Measurements from ENCODE around the gene MTARC2. TPM values are rescaled to one million over a fixed set of nuclear protein-coding genes. Genes with fewer than 3 reads are reported as not detected.

Gene MTARC2
- polyA plus RNA-seq, 1 experiment, result 2.9 TPM

DNA sequence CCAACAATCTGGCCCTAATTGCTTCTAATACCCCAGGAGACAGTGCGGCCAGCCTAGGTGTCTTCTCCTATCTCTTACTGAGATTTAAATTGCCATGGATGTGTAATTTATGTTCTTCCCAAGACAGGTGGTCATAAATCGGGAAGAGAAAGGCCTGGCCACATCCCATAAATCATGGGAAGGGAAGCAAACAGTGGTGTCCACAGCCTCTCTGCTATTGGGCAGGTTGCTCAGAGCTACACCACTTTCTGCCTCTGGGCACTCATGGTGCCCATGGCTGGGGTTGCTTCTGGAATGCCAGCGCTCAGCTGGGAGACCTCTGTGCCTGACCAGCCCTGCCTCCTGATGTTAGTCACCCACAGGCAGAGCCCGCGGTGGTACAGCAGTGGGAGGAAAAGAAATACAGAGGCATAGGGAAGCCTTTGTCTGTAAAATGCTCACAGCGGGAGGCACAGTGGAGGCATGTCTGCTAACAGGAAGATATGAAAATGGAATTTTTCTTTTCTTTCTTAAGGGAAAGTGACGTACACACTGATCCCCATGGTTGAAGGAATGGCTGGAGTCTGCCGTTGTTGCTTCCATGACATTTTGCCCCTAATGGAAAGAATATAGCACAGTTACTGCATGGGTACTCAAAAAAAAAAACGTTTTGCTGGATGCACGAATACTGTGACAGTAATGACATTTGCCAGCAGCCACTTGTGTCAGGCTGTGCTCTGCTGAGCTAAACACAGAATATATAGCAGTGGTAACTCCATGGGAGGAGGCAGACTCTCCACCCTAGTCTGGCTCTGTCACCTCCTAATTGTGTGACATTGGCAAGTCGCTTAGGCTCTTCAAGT, 60.4 kb downstream of the MTARC2 start:
- no peak for DNase-seq (ENCODE audit: low read depth, low spot score)
- no peak overlapping the region for H3K4me3 ChIP-seq (ENCODE audit: low read depth, low read length)
- POLR2A ChIA-PET, result no interaction called here
- TF ChIP-seq CTCF (IDR thresholded peaks at IDR 0.05; ENCODE audit: low read depth, low read length), result no peak
- no peak overlapping the region for H3K27ac ChIP-seq (ENCODE audit: low read depth, low read length)
- peaks cover 9% of the 10 kb centered on the region for H3K27me3 ChIP-seq (ENCODE audit: control insufficient read depth, insufficient read depth, low read length)
- H3K9me3 ChIP-seq (ENCODE audit: control insufficient read depth, insufficient read depth, low read length), result 0 out of 2 replicates have a peak, but pooled peaks cover 3% of the 10 kb centered on the region
- CTCF ChIA-PET, result interaction anchor here (0.6 to 1.9 kb wide), 4 partner anchors 11 to 1647 kb away, joined by 4 to 6 read pairs (median 5); no protein-coding TSS in a partner anchor

GRCh38 chr1:220809187-220809550, 61.0 kb downstream of the MTARC2 start:
- TF ChIP-seq CTCF (IDR thresholded peaks at IDR 0.05; ENCODE audit: low read depth, low read length), result no peak
- ChIA-PET POLR2A (no interaction called here), CTCF (interaction anchor here (1.2 to 2.6 kb wide), 7 partner anchors 10 to 1646 kb away, joined by 3 to 15 read pairs (median 6); no protein-coding TSS in a partner anchor)
- 0 out of 2 replicates have a peak, but pooled peaks cover 3% of the 10 kb centered on the region for H3K9me3 ChIP-seq (ENCODE audit: control insufficient read depth, insufficient read depth, low read length)
- no peak overlapping the region for H3K4me3 ChIP-seq (ENCODE audit: low read depth, low read length)
- DNase-seq (ENCODE audit: low read depth, low spot score), result no peak
- H3K27ac ChIP-seq (ENCODE audit: low read depth, low read length), result no peak overlapping the region
- H3K27me3 ChIP-seq (ENCODE audit: control insufficient read depth, insufficient read depth, low read length), result peaks cover 9% of the 10 kb centered on the region

GRCh38 chr1:220809704-220810103, 61.6 kb downstream of the MTARC2 start:
- Histone ChIP-seq H3K27ac (ENCODE audit: low read depth, low read length) (no peak overlapping the region), H3K4me3 (ENCODE audit: low read depth, low read length) (no peak overlapping the region), H3K9me3 (ENCODE audit: control insufficient read depth, insufficient read depth, low read length) (0 out of 2 replicates have a peak, but pooled peaks cover 3% of the 10 kb centered on the region), H3K27me3 (ENCODE audit: control insufficient read depth, insufficient read depth, low read length) (peaks cover 9% of the 10 kb centered on the region)
- TF ChIP-seq CTCF (IDR thresholded peaks at IDR 0.05; ENCODE audit: low read depth, low read length), result no peak
- no peak for DNase-seq (ENCODE audit: low read depth, low spot score)
- ChIA-PET CTCF (interaction anchor here (1.0 to 2.6 kb wide), 18 partner anchors 8 to 1646 kb away, joined by 3 to 15 read pairs (median 4); no protein-coding TSS in a partner anchor), POLR2A (interaction anchor here (0.8 kb wide), 1 partner anchor 23 kb away, joined by 3 read pairs; the partner anchor contains the start of gene MTARC1)

GRCh38 chr1:220810179-220810653, 62.1 kb downstream of the MTARC2 start:
- DNase-seq (ENCODE audit: low read depth, low spot score), result peak; percentile 66
- H3K27ac ChIP-seq (ENCODE audit: low read depth, low read length), result no peak overlapping the region
- peaks cover 9% of the 10 kb centered on the region for H3K27me3 ChIP-seq (ENCODE audit: control insufficient read depth, insufficient read depth, low read length)
- H3K9me3 ChIP-seq (ENCODE audit: control insufficient read depth, insufficient read depth, low read length), result 0 out of 2 replicates have a peak, but pooled peaks cover 3% of the 10 kb centered on the region
- H3K4me3 ChIP-seq (ENCODE audit: low read depth, low read length), result peak overlapping the region; percentile 25; the same call in 1 of the 2 replicates
- ChIA-PET POLR2A (interaction anchor here (0.8 kb wide), 1 partner anchor 24 kb away, joined by 3 read pairs; the partner anchor contains the start of gene MTARC1), CTCF (interaction anchor here (0.6 to 2.6 kb wide), 22 partner anchors 9 to 669 kb away, joined by 3 to 15 read pairs (median 4); no protein-coding TSS in a partner anchor)
- TF ChIP-seq CTCF (IDR thresholded peaks at IDR 0.05; ENCODE audit: low read depth, low read length), result peak; percentile 97

All from AG04450 (cell line).